ENCODE data around the gene TIGD1.
"Not testable (repeated sequence)": the region's sequence is repeated elsewhere in the genome, so short reads cannot be mapped to it uniquely, and the experiment has no call there.

Gene TIGD1

GRCh38 chr2:232537499-232537898 lies 12.9 kb downstream of the TIGD1 start:
- H3K4me3 Mint-ChIP-seq, result no peak overlapping the region
- ATAC-seq, result no peak

GRCh38 chr2:232537079-232537478 lies 13.3 kb downstream of the TIGD1 start:
- ATAC-seq, result no peak
- Mint-ChIP-seq H3K4me3 (no peak overlapping the region), H3K27ac (no peak overlapping the region), H3K9me3 (peaks cover 3% of the 10 kb centered on the region), H3K4me1 (peaks cover 29% of the 10 kb centered on the region), H3K36me3 (no peaks in the 10 kb centered on the region), H3K27me3 (peaks cover 69% of the 10 kb centered on the region)

More at GRCh38 chr2:232537499-232537898, 12.9 kb downstream of the TIGD1 start:
- Mint-ChIP-seq H3K9me3 (peaks cover 3% of the 10 kb centered on the region), H3K27ac (no peak overlapping the region), H3K27me3 (peaks cover 68% of the 10 kb centered on the region), H3K4me1 (peaks cover 33% of the 10 kb centered on the region), H3K36me3 (no peaks in the 10 kb centered on the region)

DNA sequence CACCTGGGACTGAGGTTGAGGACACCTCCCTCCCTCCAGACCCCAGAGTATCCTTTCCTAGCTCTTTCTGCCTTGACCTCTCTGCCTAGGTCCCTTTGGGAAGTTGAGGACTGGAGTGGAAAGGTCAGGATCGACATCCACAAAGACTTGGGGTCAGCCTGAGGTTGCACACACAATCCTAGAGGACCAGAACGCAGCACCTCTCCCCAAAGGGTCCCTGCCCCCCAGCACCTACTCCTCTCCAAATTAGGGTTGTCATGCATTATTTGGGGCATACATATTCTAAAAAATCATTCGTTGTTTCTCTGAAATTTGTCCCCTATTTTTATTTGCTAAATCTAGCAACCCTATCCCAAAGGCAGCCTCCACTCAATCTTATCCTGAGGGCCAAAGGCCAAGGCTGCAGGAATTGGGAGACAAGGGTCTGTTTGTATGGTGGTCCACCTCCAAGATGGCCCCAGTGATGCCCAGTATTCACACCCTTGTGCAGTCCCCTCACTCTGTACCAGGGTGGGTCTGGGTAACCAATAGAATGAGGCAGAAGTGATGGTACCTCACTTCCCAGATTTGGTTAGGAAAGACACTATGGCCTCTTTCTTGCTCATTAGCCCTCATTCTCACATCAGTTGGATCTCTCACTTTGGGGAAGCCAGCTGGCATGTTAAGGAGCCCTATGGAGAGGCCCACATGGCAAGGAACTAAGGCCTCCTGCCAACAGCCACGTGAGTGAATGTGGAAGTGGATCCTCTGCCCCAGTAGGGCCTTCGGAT lies 14.4 kb downstream of the TIGD1 start:
- H3K9me3 Mint-ChIP-seq, result peaks cover 3% of the 10 kb centered on the region
- peaks cover 21% of the 10 kb centered on the region for H3K4me1 Mint-ChIP-seq
- H3K27me3 Mint-ChIP-seq, result peaks cover 75% of the 10 kb centered on the region
- H3K27ac Mint-ChIP-seq, result no peak overlapping the region
- no peak for ATAC-seq
- H3K4me3 Mint-ChIP-seq, result no peak overlapping the region
- H3K36me3 Mint-ChIP-seq, result no peaks in the 10 kb centered on the region

- peaks cover 83% of the 10 kb centered on the region for H3K27me3 Mint-ChIP-seq
- no peak overlapping the region for H3K27ac Mint-ChIP-seq
- ATAC-seq, result no peak
These were observed 15.3 kb downstream of the TIGD1 start for GRCh38 chr2:232534940-232535651.

GRCh38 chr2:232533944-232534710 lies 16.2 kb downstream of the TIGD1 start:
- peaks cover 3% of the 10 kb centered on the region for H3K9me3 Mint-ChIP-seq
- no peak for ATAC-seq
- H3K4me1 Mint-ChIP-seq, result peaks cover 11% of the 10 kb centered on the region
- no peaks in the 10 kb centered on the region for H3K36me3 Mint-ChIP-seq
- no peak overlapping the region for H3K4me3 Mint-ChIP-seq
- H3K27me3 Mint-ChIP-seq, result peaks cover 89% of the 10 kb centered on the region
- H3K27ac Mint-ChIP-seq, result no peak overlapping the region

More at GRCh38 chr2:232534940-232535651, 15.3 kb downstream of the TIGD1 start:
- H3K4me3 Mint-ChIP-seq, result no peak overlapping the region
- peaks cover 14% of the 10 kb centered on the region for H3K4me1 Mint-ChIP-seq
- H3K9me3 Mint-ChIP-seq, result peaks cover 3% of the 10 kb centered on the region
- H3K36me3 Mint-ChIP-seq, result no peaks in the 10 kb centered on the region

DNA sequence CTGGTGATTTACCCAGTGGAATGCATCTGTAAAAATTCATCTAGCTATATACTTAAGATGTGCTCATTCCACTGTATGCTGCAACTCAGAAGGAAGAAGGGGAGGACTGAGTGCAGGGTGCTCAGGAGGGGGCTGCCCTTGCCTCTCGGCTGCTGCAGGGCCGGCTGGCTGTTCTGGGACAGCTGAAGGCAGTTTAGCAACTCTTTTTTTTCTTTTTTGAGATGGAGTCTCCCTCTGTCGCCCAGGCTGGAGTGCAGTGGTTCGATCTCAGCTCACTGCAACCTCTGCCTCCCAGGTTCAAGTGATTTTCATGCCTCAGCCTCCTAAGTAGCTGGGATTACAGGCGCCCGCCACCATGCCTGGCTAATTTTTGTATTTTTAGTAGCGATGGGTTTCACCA lies 17.5 kb downstream of the TIGD1 start:
- peaks cover 90% of the 10 kb centered on the region for H3K27me3 Mint-ChIP-seq
- H3K4me3 Mint-ChIP-seq, H3K9me3 Mint-ChIP-seq, ATAC-seq, H3K4me1 Mint-ChIP-seq, H3K36me3 Mint-ChIP-seq, H3K27ac Mint-ChIP-seq: not testable (repeated sequence)

DNA sequence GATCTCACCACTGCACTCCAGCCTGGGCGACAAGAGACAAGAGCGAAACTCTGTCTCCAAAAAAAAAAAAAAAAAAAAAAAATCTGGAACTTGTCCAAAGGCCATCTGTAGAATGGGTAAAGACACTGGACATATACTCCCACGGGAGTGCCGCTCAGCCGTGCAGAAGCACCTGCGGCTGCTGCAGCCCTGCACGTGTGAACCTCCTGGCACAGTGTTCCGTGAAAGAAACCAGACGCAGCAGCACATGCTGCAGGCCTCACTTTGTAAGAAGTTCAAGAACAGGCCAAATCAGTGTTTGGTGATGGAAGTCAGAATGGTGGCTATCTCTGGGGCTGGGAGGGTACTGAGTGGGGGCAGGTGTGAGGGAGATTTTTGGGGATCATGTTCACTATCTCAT lies 17.9 kb downstream of the TIGD1 start:
- H3K9me3 Mint-ChIP-seq, result peaks cover 3% of the 10 kb centered on the region
- peaks cover 91% of the 10 kb centered on the region for H3K27me3 Mint-ChIP-seq
- no peak overlapping the region for H3K27ac Mint-ChIP-seq
- no peak for ATAC-seq
- no peaks in the 10 kb centered on the region for H3K36me3 Mint-ChIP-seq
- H3K4me3 Mint-ChIP-seq, result no peak overlapping the region
- H3K4me1 Mint-ChIP-seq, result no peaks in the 10 kb centered on the region

- ATAC-seq, result no peak
- Mint-ChIP-seq H3K27me3 (peaks cover 91% of the 10 kb centered on the region), H3K4me1 (no peaks in the 10 kb centered on the region), H3K9me3 (no peaks in the 10 kb centered on the region), H3K36me3 (no peaks in the 10 kb centered on the region), H3K27ac (no peak overlapping the region), H3K4me3 (no peak overlapping the region)
These were observed 19.6 kb downstream of the TIGD1 start for GRCh38 chr2:232530626-232531260.

DNA sequence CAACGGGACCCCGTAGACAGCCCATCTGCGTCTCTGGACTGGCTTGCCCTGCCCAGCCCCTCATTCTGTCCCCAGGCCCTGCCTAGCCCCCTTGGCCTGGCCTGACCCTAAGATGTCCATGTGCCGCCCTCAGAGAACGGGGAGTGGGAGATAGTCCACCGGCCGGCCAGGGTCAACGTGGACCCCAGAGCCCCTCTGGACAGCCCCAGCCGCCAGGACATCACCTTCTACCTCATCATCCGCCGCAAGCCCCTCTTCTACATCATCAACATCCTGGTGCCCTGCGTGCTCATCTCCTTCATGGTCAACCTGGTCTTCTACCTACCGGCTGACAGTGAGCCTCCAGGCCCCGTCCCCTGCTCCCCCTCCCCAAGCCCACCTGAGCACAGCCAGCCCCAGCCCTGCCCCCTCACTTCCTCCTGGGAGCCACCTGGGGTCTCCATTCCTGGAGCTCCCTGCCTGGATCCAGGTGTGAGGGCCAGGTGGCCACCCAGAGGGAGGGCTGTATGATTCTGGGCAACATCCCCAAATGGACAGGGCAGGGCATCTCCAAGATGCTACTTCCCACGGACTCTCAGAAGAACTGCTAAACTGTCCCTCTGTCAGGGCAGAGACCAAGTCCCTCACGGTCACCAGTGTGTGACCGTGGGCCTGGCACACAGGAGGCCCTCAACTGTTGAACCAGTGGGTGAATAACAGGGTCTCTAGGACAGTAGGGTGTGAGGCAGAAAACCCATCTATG lies 20.4 kb downstream of the TIGD1 start:
- ATAC-seq, result no peak
- Mint-ChIP-seq H3K36me3 (no peaks in the 10 kb centered on the region), H3K9me3 (no peaks in the 10 kb centered on the region), H3K27ac (no peak overlapping the region), H3K4me1 (no peaks in the 10 kb centered on the region), H3K4me3 (no peak overlapping the region), H3K27me3 (peaks cover 85% of the 10 kb centered on the region)

- H3K4me1 Mint-ChIP-seq, result peaks cover 8% of the 10 kb centered on the region
- H3K27ac Mint-ChIP-seq, result no peak overlapping the region
- peaks cover 85% of the 10 kb centered on the region for H3K27me3 Mint-ChIP-seq
- H3K36me3 Mint-ChIP-seq, result no peaks in the 10 kb centered on the region
- H3K9me3 Mint-ChIP-seq, result no peaks in the 10 kb centered on the region
- no peak overlapping the region for H3K4me3 Mint-ChIP-seq
- ATAC-seq, result no peak
These were observed 21.5 kb downstream of the TIGD1 start for GRCh38 chr2:232528746-232529460.

- no peaks in the 10 kb centered on the region for H3K9me3 Mint-ChIP-seq
- peaks cover 13% of the 10 kb centered on the region for H3K4me1 Mint-ChIP-seq
- H3K36me3 Mint-ChIP-seq, result no peaks in the 10 kb centered on the region
- no peak overlapping the region for H3K27ac Mint-ChIP-seq
- no peak overlapping the region for H3K4me3 Mint-ChIP-seq
- peaks cover 84% of the 10 kb centered on the region for H3K27me3 Mint-ChIP-seq
- no peak for ATAC-seq
These were observed 22.4 kb downstream of the TIGD1 start for GRCh38 chr2:232527905-232528470.

GRCh38 chr2:232526372-232526941 lies 23.9 kb downstream of the TIGD1 start:
- no peak overlapping the region for H3K27ac Mint-ChIP-seq
- H3K36me3 Mint-ChIP-seq, result no peaks in the 10 kb centered on the region
- H3K27me3 Mint-ChIP-seq, result peaks cover 87% of the 10 kb centered on the region
- H3K9me3 Mint-ChIP-seq, result no peaks in the 10 kb centered on the region
- no peak for ATAC-seq
- H3K4me1 Mint-ChIP-seq, result peaks cover 23% of the 10 kb centered on the region
- H3K4me3 Mint-ChIP-seq, result no peak overlapping the region

- H3K27ac Mint-ChIP-seq, result no peak within 1 kb of the TSS
- H3K4me1 Mint-ChIP-seq, result peaks cover 26% of the 10 kb centered on the region
- no peak within 1 kb of the TSS for H3K4me3 Mint-ChIP-seq
- ATAC-seq, result no peak
- H3K27me3 Mint-ChIP-seq, result peaks cover 87% of the 10 kb centered on the region
- no peaks in the 10 kb centered on the region for H3K9me3 Mint-ChIP-seq
- no peaks in the 10 kb centered on the region for H3K36me3 Mint-ChIP-seq
These were observed 24.5 kb downstream of the TIGD1 start, which contains the start of gene CHRND for GRCh38 chr2:232525791-232526371. Gene CHRND (plus strand): TSS chr2:232526160. CDS start chr2:232526216, 56 bp downstream.
